ENCODE measurements around the gene SESN3. TPM values are rescaled to one million over a fixed set of nuclear protein-coding genes. Genes with fewer than 3 reads are reported as not detected.
A peak's percentile ranks its signal among the peaks of the same experiment; 100 is the strongest.

The SESN3 gene
- total RNA-seq, 3 donors from 2014 or later: 28.2 to 98.1 (median 39.7) TPM

GRCh38 chr11:95152876-95153856, 77.8 kb downstream of the SESN3 start:
- Histone ChIP-seq H3K4me3 (peak overlapping the region in 2 of 3 donors; percentile 31 to 53), H3K27ac (peak overlapping the region; percentile 20 to 57), H3K27me3 (no peaks in the 10 kb centered on the region), H3K4me1 (peaks cover 3 to 9% of the 10 kb centered on the region in 2 donors), H3K9me3 (no peaks in the 10 kb centered on the region), H3K36me3 (no peaks in the 10 kb centered on the region)
- intact Hi-C loops (cut with DNase I; ENCODE audit: low total_unique reads): loop anchor here (10.0 kb wide), 2 partner anchors 552 to 612 kb away; no protein-coding TSS in a partner anchor
- TF ChIP-seq POLR2AphosphoS5 (IDR thresholded peaks at IDR 0.05) (no peak), CTCF (IDR thresholded peaks at IDR 0.05) (no peak), POLR2A (IDR thresholded peaks at IDR 0.05) (no peak)
- no peak for DNase-seq (ENCODE audit: low spot score in 2 of 2)

- Histone ChIP-seq H3K36me3 (no peaks in the 10 kb centered on the region), H3K4me3 (peak overlapping the region; percentile 58 to 73 (median 66)), H3K4me1 (peaks cover 3 to 9% of the 10 kb centered on the region in 2 donors), H3K27me3 (no peaks in the 10 kb centered on the region), H3K27ac (peak overlapping the region; percentile 98 to 99), H3K9me3 (no peaks in the 10 kb centered on the region)
- peak; percentile 88 to 93 for DNase-seq (ENCODE audit: low spot score in 2 of 2)
- TF ChIP-seq CTCF (IDR thresholded peaks at IDR 0.05): peak; percentile 91 to 98 (median 98)
- peak; percentile 76 for TF ChIP-seq POLR2A (IDR thresholded peaks at IDR 0.05)
- TF ChIP-seq POLR2AphosphoS5 (IDR thresholded peaks at IDR 0.05): peak; percentile 54 to 93 (median 69)
- intact Hi-C loops (cut with DNase I; ENCODE audit: low total_unique reads): loop anchor here (2.0 to 10.0 kb wide), 3 partner anchors 82 to 614 kb away; no protein-coding TSS in a partner anchor
These were observed 79.9 kb downstream of the SESN3 start for GRCh38 chr11:95150956-95151684.

- H3K27me3 ChIP-seq: no peaks in the 10 kb centered on the region
- H3K4me1 ChIP-seq: peaks cover 3 to 9% of the 10 kb centered on the region in 2 donors
- peak overlapping the region; percentile 58 to 73 (median 66) for H3K4me3 ChIP-seq
- H3K36me3 ChIP-seq: no peaks in the 10 kb centered on the region
- DNase-seq (ENCODE audit: low spot score in 2 of 2): peak; percentile 71 to 86
- TF ChIP-seq POLR2A (IDR thresholded peaks at IDR 0.05): no peak
- peak in 1 of 3 donors; percentile 49 for TF ChIP-seq POLR2AphosphoS5 (IDR thresholded peaks at IDR 0.05)
- intact Hi-C loops (cut with DNase I; ENCODE audit: low total_unique reads): loop anchor here (2.0 to 10.0 kb wide), 4 partner anchors 81 to 822 kb away; no protein-coding TSS in a partner anchor
- H3K27ac ChIP-seq: peak overlapping the region; percentile 98 to 99
- no peaks in the 10 kb centered on the region for H3K9me3 ChIP-seq
These were observed 81.2 kb downstream of the SESN3 start for GRCh38 chr11:95149651-95150364.

GRCh38 chr11:95148938-95149337, 82.1 kb downstream of the SESN3 start:
- Histone ChIP-seq H3K4me3 (no peak overlapping the region), H3K4me1 (peaks cover 3 to 9% of the 10 kb centered on the region in 2 donors), H3K27me3 (no peaks in the 10 kb centered on the region), H3K36me3 (no peaks in the 10 kb centered on the region), H3K9me3 (no peaks in the 10 kb centered on the region), H3K27ac (peak overlapping the region; percentile 98 to 99)
- TF ChIP-seq POLR2AphosphoS5 (IDR thresholded peaks at IDR 0.05): no peak
- TF ChIP-seq CTCF (IDR thresholded peaks at IDR 0.05): no peak
- DNase-seq (ENCODE audit: low spot score in 2 of 2): no peak
- intact Hi-C loops (cut with DNase I; ENCODE audit: low total_unique reads): loop anchor here (5.0 kb wide), 1 partner anchor 823 kb away; no protein-coding TSS in a partner anchor

GRCh38 chr11:95148406-95148805, 82.6 kb downstream of the SESN3 start:
- intact Hi-C loops (cut with DNase I; ENCODE audit: low total_unique reads): loop anchor here (5.0 kb wide), 1 partner anchor 824 kb away; no protein-coding TSS in a partner anchor
- Histone ChIP-seq H3K4me3 (no peak overlapping the region), H3K27ac (peak overlapping the region; percentile 44 to 99), H3K4me1 (peaks cover 3 to 9% of the 10 kb centered on the region in 2 donors), H3K27me3 (no peaks in the 10 kb centered on the region), H3K36me3 (no peaks in the 10 kb centered on the region), H3K9me3 (no peaks in the 10 kb centered on the region)
- DNase-seq (ENCODE audit: low spot score in 2 of 2): no peak
- TF ChIP-seq CTCF (IDR thresholded peaks at IDR 0.05): no peak
- no peak for TF ChIP-seq POLR2A (IDR thresholded peaks at IDR 0.05)
- TF ChIP-seq POLR2AphosphoS5 (IDR thresholded peaks at IDR 0.05): no peak
